ENCODE results near the gene EMC8.

GRCh38 chr16:85845266-85845665, 45.9 kb upstream of the EMC8 start:
- TF ChIP-seq, protein P1, sequence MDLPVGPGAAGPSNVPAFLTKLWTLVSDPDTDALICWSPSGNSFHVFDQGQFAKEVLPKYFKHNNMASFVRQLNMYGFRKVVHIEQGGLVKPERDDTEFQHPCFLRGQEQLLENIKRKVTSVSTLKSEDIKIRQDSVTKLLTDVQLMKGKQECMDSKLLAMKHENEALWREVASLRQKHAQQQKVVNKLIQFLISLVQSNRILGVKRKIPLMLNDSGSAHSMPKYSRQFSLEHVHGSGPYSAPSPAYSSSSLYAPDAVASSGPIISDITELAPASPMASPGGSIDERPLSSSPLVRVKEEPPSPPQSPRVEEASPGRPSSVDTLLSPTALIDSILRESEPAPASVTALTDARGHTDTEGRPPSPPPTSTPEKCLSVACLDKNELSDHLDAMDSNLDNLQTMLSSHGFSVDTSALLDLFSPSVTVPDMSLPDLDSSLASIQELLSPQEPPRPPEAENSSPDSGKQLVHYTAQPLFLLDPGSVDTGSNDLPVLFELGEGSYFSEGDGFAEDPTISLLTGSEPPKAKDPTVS (IDR thresholded peaks at IDR 0.05; ENCODE audit: low read depth, low read length), result no peak
- TF ChIP-seq, protein P2, sequence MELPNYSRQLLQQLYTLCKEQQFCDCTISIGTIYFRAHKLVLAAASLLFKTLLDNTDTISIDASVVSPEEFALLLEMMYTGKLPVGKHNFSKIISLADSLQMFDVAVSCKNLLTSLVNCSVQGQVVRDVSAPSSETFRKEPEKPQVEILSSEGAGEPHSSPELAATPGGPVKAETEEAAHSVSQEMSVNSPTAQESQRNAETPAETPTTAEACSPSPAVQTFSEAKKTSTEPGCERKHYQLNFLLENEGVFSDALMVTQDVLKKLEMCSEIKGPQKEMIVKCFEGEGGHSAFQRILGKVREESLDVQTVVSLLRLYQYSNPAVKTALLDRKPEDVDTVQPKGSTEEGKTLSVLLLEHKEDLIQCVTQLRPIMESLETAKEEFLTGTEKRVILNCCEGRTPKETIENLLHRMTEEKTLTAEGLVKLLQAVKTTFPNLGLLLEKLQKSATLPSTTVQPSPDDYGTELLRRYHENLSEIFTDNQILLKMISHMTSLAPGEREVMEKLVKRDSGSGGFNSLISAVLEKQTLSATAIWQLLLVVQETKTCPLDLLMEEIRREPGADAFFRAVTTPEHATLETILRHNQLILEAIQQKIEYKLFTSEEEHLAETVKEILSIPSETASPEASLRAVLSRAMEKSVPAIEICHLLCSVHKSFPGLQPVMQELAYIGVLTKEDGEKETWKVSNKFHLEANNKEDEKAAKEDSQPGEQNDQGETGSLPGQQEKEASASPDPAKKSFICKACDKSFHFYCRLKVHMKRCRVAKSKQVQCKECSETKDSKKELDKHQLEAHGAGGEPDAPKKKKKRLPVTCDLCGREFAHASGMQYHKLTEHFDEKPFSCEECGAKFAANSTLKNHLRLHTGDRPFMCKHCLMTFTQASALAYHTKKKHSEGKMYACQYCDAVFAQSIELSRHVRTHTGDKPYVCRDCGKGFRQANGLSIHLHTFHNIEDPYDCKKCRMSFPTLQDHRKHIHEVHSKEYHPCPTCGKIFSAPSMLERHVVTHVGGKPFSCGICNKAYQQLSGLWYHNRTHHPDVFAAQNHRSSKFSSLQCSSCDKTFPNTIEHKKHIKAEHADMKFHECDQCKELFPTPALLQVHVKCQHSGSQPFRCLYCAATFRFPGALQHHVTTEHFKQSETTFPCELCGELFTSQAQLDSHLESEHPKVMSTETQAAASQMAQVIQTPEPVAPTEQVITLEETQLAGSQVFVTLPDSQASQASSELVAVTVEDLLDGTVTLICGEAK (IDR thresholded peaks at IDR 0.05; ENCODE audit: borderline replicate concordance), result no peak
- TF ChIP-seq EZH2 (IDR thresholded peaks at IDR 0.05; ENCODE audit: borderline replicate concordance, control insufficient read depth, low read depth, low read length) (no peak), REST (IDR thresholded peaks at IDR 0.05; ENCODE audit: low read depth, low read length) (no peak), EP300 (IDR thresholded peaks at IDR 0.05; ENCODE audit: borderline replicate concordance in 1 of 2, control insufficient read depth in 1 of 2, low read depth in 2 of 2, low read length in 2 of 2) (no peak), CBFB (IDR thresholded peaks at IDR 0.05; ENCODE audit: low read depth) (no peak), ETV6 (conservative IDR thresholded peaks at IDR 0.05 in 1 of 2, IDR thresholded peaks at IDR 0.05 in 1 of 2; ENCODE audit: borderline replicate concordance in 1 of 2, low read depth in 1 of 2) (no peak), ATF7 (IDR thresholded peaks at IDR 0.05; ENCODE audit: low read depth) (no peak), SIN3A (IDR thresholded peaks at IDR 0.05; ENCODE audit: low read depth, low read length) (no peak), PKNOX1 (IDR thresholded peaks at IDR 0.05) (no peak), FOS (IDR thresholded peaks at IDR 0.05; ENCODE audit: borderline replicate concordance, extremely low read depth, insufficient read length) (no peak)
- TF ChIP-seq, protein P3, sequence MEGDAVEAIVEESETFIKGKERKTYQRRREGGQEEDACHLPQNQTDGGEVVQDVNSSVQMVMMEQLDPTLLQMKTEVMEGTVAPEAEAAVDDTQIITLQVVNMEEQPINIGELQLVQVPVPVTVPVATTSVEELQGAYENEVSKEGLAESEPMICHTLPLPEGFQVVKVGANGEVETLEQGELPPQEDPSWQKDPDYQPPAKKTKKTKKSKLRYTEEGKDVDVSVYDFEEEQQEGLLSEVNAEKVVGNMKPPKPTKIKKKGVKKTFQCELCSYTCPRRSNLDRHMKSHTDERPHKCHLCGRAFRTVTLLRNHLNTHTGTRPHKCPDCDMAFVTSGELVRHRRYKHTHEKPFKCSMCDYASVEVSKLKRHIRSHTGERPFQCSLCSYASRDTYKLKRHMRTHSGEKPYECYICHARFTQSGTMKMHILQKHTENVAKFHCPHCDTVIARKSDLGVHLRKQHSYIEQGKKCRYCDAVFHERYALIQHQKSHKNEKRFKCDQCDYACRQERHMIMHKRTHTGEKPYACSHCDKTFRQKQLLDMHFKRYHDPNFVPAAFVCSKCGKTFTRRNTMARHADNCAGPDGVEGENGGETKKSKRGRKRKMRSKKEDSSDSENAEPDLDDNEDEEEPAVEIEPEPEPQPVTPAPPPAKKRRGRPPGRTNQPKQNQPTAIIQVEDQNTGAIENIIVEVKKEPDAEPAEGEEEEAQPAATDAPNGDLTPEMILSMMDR (IDR thresholded peaks at IDR 0.05 in 2 of 3, conservative IDR thresholded peaks at IDR 0.05 in 1 of 3; ENCODE audit: control insufficient read depth in 2 of 3, extremely low read depth in 1 of 3, insufficient read depth in 1 of 3, low read depth in 3 of 3, low read length in 3 of 3), result no peak
- TF ChIP-seq, protein P4, sequence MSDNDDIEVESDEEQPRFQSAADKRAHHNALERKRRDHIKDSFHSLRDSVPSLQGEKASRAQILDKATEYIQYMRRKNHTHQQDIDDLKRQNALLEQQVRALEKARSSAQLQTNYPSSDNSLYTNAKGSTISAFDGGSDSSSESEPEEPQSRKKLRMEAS (IDR thresholded peaks at IDR 0.05; ENCODE audit: low read depth, low read length), result no peak

Data from GM12878 (cell line).